SU-DHL-6 (cell line): ENCODE measurements around the gene SLC16A13.

Experiments
- EZH2phosphoT487 ChIP-seq: fragments of 200-600 bp; sonication (generic), shearing (Covaris generic); conservative IDR thresholded peaks from 2 replicates; pipeline ENCODE4 v1.6.1; 2018; ENCODE audit warnings: mild to moderate bottlenecking, antibody characterized with exemption, low read length, moderate library complexity, mixed read lengths
- TF ChIP-seq, protein P1 (sequence below): fragments of 200-600 bp; sonication (generic); IDR thresholded peaks from one replicate; pipeline ENCODE4 v1.5.1; 2017; ENCODE audit warnings: antibody characterized with exemption, mild to moderate bottlenecking, low read length, moderate library complexity; ENCODE audit not compliant: insufficient read depth, poor library complexity, severe bottlenecking

- TF ChIP-seq, protein P1, sequence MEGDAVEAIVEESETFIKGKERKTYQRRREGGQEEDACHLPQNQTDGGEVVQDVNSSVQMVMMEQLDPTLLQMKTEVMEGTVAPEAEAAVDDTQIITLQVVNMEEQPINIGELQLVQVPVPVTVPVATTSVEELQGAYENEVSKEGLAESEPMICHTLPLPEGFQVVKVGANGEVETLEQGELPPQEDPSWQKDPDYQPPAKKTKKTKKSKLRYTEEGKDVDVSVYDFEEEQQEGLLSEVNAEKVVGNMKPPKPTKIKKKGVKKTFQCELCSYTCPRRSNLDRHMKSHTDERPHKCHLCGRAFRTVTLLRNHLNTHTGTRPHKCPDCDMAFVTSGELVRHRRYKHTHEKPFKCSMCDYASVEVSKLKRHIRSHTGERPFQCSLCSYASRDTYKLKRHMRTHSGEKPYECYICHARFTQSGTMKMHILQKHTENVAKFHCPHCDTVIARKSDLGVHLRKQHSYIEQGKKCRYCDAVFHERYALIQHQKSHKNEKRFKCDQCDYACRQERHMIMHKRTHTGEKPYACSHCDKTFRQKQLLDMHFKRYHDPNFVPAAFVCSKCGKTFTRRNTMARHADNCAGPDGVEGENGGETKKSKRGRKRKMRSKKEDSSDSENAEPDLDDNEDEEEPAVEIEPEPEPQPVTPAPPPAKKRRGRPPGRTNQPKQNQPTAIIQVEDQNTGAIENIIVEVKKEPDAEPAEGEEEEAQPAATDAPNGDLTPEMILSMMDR = no peak
- TF ChIP-seq EZH2phosphoT487 = no peak
Measured at GRCh38 chr17:7014995-7015958, 20.5 kb upstream of the SLC16A13 start.
